ENCODE measurements around the gene FGF21.

The FGF21 gene

GRCh38 chr19:48714759-48715675 lies 40.3 kb upstream of the FGF21 start (continued):
- TF ChIP-seq ZSCAN4 (tag by site-specific recombination; IDR thresholded peaks at IDR 0.05) = no peak
- TF ChIP-seq ZNF747 (tag by site-specific recombination; IDR thresholded peaks at IDR 0.05) = no peak
- TF ChIP-seq ZFHX2 (tag by site-specific recombination; conservative IDR thresholded peaks at IDR 0.05) = peak; percentile 14; the same call in 1 of the 2 replicates
- TF ChIP-seq ZBTB20 (tag by site-specific recombination; IDR thresholded peaks at IDR 0.05) = peak; percentile 19; the same call in 1 of the 2 replicates

- no peak for TF ChIP-seq ZNF664 (tag by site-specific recombination; IDR thresholded peaks at IDR 0.05)
- TF ChIP-seq ZNF600 (tag by site-specific recombination; IDR thresholded peaks at IDR 0.05) = 0 out of 2 replicates have a peak, but pooled peaks have one; percentile 10
- 0 out of 2 replicates have a peak, but pooled peaks have one; percentile 5 for TF ChIP-seq SP2 (tag by site-specific recombination; IDR thresholded peaks at IDR 0.05)
- TF ChIP-seq HOXA7 (CRISPR knock-in tag; IDR thresholded peaks at IDR 0.05; ENCODE audit: borderline replicate concordance) = no peak
- peak; percentile 65 for TF ChIP-seq ZBTB17 (tag by site-specific recombination; IDR thresholded peaks at IDR 0.05)
- no peak for TF ChIP-seq ZNF654 (tag by site-specific recombination; IDR thresholded peaks at IDR 0.05; ENCODE audit: low read depth)
- TF ChIP-seq KLF1 (tag by site-specific recombination; IDR thresholded peaks at IDR 0.05) = peak; percentile 80
- no peak for TF ChIP-seq ZNF513 (tag by site-specific recombination; IDR thresholded peaks at IDR 0.05)
- no peak for TF ChIP-seq ZNF707 (tag by site-specific recombination; IDR thresholded peaks at IDR 0.05)
- no peak for TF ChIP-seq ZNF837 (tag by site-specific recombination; IDR thresholded peaks at IDR 0.05)
- no peak for TF ChIP-seq SETDB1 (IDR thresholded peaks at IDR 0.05; ENCODE audit: insufficient read length, low read length)
- no peak for TF ChIP-seq ZNF404 (tag by site-specific recombination; IDR thresholded peaks at IDR 0.05)
- TF ChIP-seq ZNF26 (tag by site-specific recombination; IDR thresholded peaks at IDR 0.05) = no peak
- no peak for TF ChIP-seq ZNF214 (tag by site-specific recombination; IDR thresholded peaks at IDR 0.05; ENCODE audit: borderline replicate concordance)
- TF ChIP-seq IKZF3 (tag by site-specific recombination; IDR thresholded peaks at IDR 0.05) = peak; percentile 33; the same call in 1 of the 2 replicates
- ChIA-PET POLR2A (interaction anchor here (1.0 to 1.4 kb wide), 2 partner anchors 10 to 23 kb away, joined by 5 to 6 read pairs; no protein-coding TSS in a partner anchor), CTCF (interaction anchor here (0.6 kb wide), 1 partner anchor 44 kb away, joined by 3 read pairs; no protein-coding TSS in a partner anchor)
- Histone ChIP-seq H3K36me3 (ENCODE audit: control insufficient read depth in 2 of 2, insufficient read depth in 1 of 2, low read length in 2 of 2) (no peaks in the 10 kb centered on the region; a peak in 1 of 3 replicates), H3K9me3 (ENCODE audit: control insufficient read depth, insufficient read depth, low read depth, low read length) (no peaks in the 10 kb centered on the region), H3K4me1 (ENCODE audit: control insufficient read depth, insufficient read depth, low read length) (peaks cover 13% of the 10 kb centered on the region), H3K4me3 (ENCODE audit: low read depth, low read length) (no peak overlapping the region), H3K27ac (ENCODE audit: extremely low read depth, low read depth, low read length) (peak overlapping the region; percentile 50; the same call in 1 of the 2 replicates)
Measured at GRCh38 chr19:48715681-48716171, 39.6 kb upstream of the FGF21 start.
